HEK293 (cell line): Measurements from ENCODE around the gene ATP1A3.

ENCODE experiments used
- GFI1B ChIP-seq: fragments of 450-650 bp; formaldehyde crosslinking; IDR thresholded peaks from 2 replicates; pipeline ENCODE4 v1.5.1; 2016; ENCODE audit warnings: missing biosample characterization, missing genetic modification characterization
- GLIS1 ChIP-seq: fragments of 450-650 bp; formaldehyde crosslinking; IDR thresholded peaks from 2 replicates; pipeline ENCODE4 v1.5.1; 2016; ENCODE audit warnings: missing biosample characterization, missing genetic modification characterization
- KLF10 ChIP-seq: fragments of 450-650 bp; IDR thresholded peaks from 2 replicates; pipeline ENCODE4 v1.5.1; 2018; ENCODE audit warnings: missing biosample characterization, mild to moderate bottlenecking, missing genetic modification characterization
- KLF16 ChIP-seq: fragments of 450-650 bp; formaldehyde crosslinking; IDR thresholded peaks from 2 replicates; pipeline ENCODE4 v1.5.1; 2017; ENCODE audit warnings: missing biosample characterization, missing genetic modification characterization
- KLF8 ChIP-seq: fragments of 450-650 bp; formaldehyde crosslinking; IDR thresholded peaks from 2 replicates; pipeline ENCODE4 v1.5.1; 2016; ENCODE audit warnings: missing biosample characterization, missing genetic modification characterization
- PATZ1 ChIP-seq: fragments of 450-650 bp; formaldehyde crosslinking; IDR thresholded peaks from 2 replicates; pipeline ENCODE4 v1.5.1; 2016; ENCODE audit warnings: missing biosample characterization, missing genetic modification characterization
- SALL2 ChIP-seq: fragments of 450-650 bp; formaldehyde crosslinking; IDR thresholded peaks from 2 replicates; pipeline ENCODE4 v1.5.0; 2017; ENCODE audit warnings: missing biosample characterization, mild to moderate bottlenecking, missing genetic modification characterization, borderline replicate concordance
- SCRT1 ChIP-seq: fragments of 450-650 bp; formaldehyde crosslinking; IDR thresholded peaks from 2 replicates; pipeline ENCODE4 v1.5.1; 2016; ENCODE audit warnings: missing biosample characterization, missing genetic modification characterization, borderline replicate concordance
- SCRT2 ChIP-seq: fragments of 450-650 bp; formaldehyde crosslinking; IDR thresholded peaks from 2 replicates; pipeline ENCODE4 v1.5.1; 2016; ENCODE audit warnings: missing biosample characterization, missing genetic modification characterization
- ZBTB10 ChIP-seq: fragments of 450-650 bp; formaldehyde crosslinking; IDR thresholded peaks from 2 replicates; pipeline ENCODE4 v1.5.1; 2016; ENCODE audit warnings: missing biosample characterization, missing genetic modification characterization
- ZBTB48 ChIP-seq: fragments of 450-650 bp; formaldehyde crosslinking; IDR thresholded peaks from 2 replicates; pipeline ENCODE4 v1.5.1; 2016; ENCODE audit warnings: missing biosample characterization, missing genetic modification characterization
- ZNF112 ChIP-seq: fragments of 450-650 bp; formaldehyde crosslinking; IDR thresholded peaks from 2 replicates; pipeline ENCODE4 v1.5.0; 2017; ENCODE audit warnings: missing biosample characterization, missing genetic modification characterization
- ZNF146 ChIP-seq: fragments of 450-650 bp; formaldehyde crosslinking; IDR thresholded peaks from 2 replicates; pipeline ENCODE4 v1.5.1; 2016; ENCODE audit warnings: missing biosample characterization, missing genetic modification characterization
- ZNF18 ChIP-seq: fragments of 450-650 bp; formaldehyde crosslinking; IDR thresholded peaks from 2 replicates; pipeline ENCODE4 v1.5.1; 2016; ENCODE audit warnings: missing biosample characterization, missing genetic modification characterization
- ZNF274 ChIP-seq, 2 experiments: fragments of 200-500 bp in 1 of 2; fragments of 450-650 bp in 1 of 2; sonication (Bioruptor generic) in 1 of 2; formaldehyde crosslinking in 1 of 2; IDR thresholded peaks; 2 replicates each; pipeline versions ENCODE4 v1.5.1 to v1.6.1; 2014 to 2016; ENCODE audit warnings: borderline replicate concordance in 1 of 2, inconsistent platforms in 1 of 2, low read length in 1 of 2, missing biosample characterization in 1 of 2, missing genetic modification characterization in 1 of 2
- ZNF335 ChIP-seq: fragments of 450-650 bp; formaldehyde crosslinking; conservative IDR thresholded peaks from 2 replicates; pipeline ENCODE4 v1.5.1; 2016; ENCODE audit warnings: missing biosample characterization, missing genetic modification characterization
- ZNF341 ChIP-seq: fragments of 450-650 bp; formaldehyde crosslinking; IDR thresholded peaks from 2 replicates; pipeline ENCODE4; 2016; ENCODE audit warnings: low read depth, missing biosample characterization, missing genetic modification characterization
- ZNF404 ChIP-seq: fragments of 450-650 bp; formaldehyde crosslinking; IDR thresholded peaks from 2 replicates; pipeline ENCODE4 v1.5.1; 2017; ENCODE audit warnings: missing biosample characterization, missing genetic modification characterization
- ZNF416 ChIP-seq: fragments of 450-650 bp; formaldehyde crosslinking; IDR thresholded peaks from 2 replicates; pipeline ENCODE4 v1.5.1; 2016; ENCODE audit warnings: missing biosample characterization, missing genetic modification characterization
- ZNF48 ChIP-seq: fragments of 450-650 bp; formaldehyde crosslinking; IDR thresholded peaks from 2 replicates; pipeline ENCODE4 v1.5.1; 2016; ENCODE audit warnings: missing biosample characterization, missing genetic modification characterization
- ZNF518A ChIP-seq: fragments of 450-650 bp; formaldehyde crosslinking; conservative IDR thresholded peaks from 2 replicates; pipeline ENCODE4 v1.5.1; 2016; ENCODE audit warnings: low read depth, missing biosample characterization, missing genetic modification characterization
- ZNF549 ChIP-seq: fragments of 450-650 bp; IDR thresholded peaks from 2 replicates; pipeline ENCODE4 v1.5.1; 2018; ENCODE audit warnings: missing biosample characterization, missing genetic modification characterization, mild to moderate bottlenecking, inconsistent platforms, moderate library complexity
- ZNF596 ChIP-seq: fragments of 450-650 bp; IDR thresholded peaks from 2 replicates; pipeline ENCODE4 v1.5.0; 2018; ENCODE audit warnings: missing biosample characterization, mild to moderate bottlenecking, missing genetic modification characterization, moderate library complexity
- ZNF624 ChIP-seq: fragments of 450-650 bp; formaldehyde crosslinking; IDR thresholded peaks from 2 replicates; pipeline ENCODE4 v1.5.1; 2017; ENCODE audit warnings: missing biosample characterization, missing genetic modification characterization
- ZNF768 ChIP-seq: fragments of 450-650 bp; formaldehyde crosslinking; IDR thresholded peaks from 2 replicates; pipeline ENCODE4 v1.5.1; 2018; ENCODE audit warnings: missing biosample characterization, mild to moderate bottlenecking, missing genetic modification characterization
- ZNF777 ChIP-seq: fragments of 450-650 bp; formaldehyde crosslinking; IDR thresholded peaks from 2 replicates; pipeline ENCODE4 v1.5.1; 2017; ENCODE audit warnings: missing biosample characterization, missing genetic modification characterization, borderline replicate concordance
- ZNF837 ChIP-seq: fragments of 450-650 bp; formaldehyde crosslinking; IDR thresholded peaks from 2 replicates; pipeline ENCODE4 v1.5.1; 2016; ENCODE audit warnings: missing biosample characterization, missing genetic modification characterization

Gene ATP1A3

GRCh38 chr19:41935760-41936415, 58.1 kb downstream of the ATP1A3 start (continued):
- TF ChIP-seq SCRT1 (tag by site-specific recombination) (peak; percentile 29; the same call in 1 of the 2 replicates), KLF10 (tag by site-specific recombination) (no peak), ZNF48 (no peak), PATZ1 (peak; percentile 52; the same call in 1 of the 2 replicates), ZNF146 (no peak), GFI1B (tag by site-specific recombination) (no peak), ZNF416 (no peak), ZNF624 (no peak), ZNF777 (no peak), ZNF837 (no peak), SALL2 (tag by site-specific recombination) (no peak), ZNF404 (no peak), ZNF549 (no peak), ZBTB48 (tag by site-specific recombination) (no peak), ZNF274 (IDR thresholded peaks at IDR 0.05; ENCODE audit: low read length) (no peak), ZNF274 (tag by site-specific recombination; IDR thresholded peaks at IDR 0.05; ENCODE audit: borderline replicate concordance) (no peak), ZNF596 (tag by site-specific recombination) (no peak), GLIS1 (tag by site-specific recombination) (peak; percentile 73), ZNF518A (tag by site-specific recombination) (no peak), KLF8 (tag by site-specific recombination) (0 out of 2 replicates have a peak, but pooled peaks have one; percentile 11), ZNF335 (tag by site-specific recombination) (no peak), ZBTB10 (0 out of 2 replicates have a peak, but pooled peaks have one; percentile 55), ZNF112 (tag by site-specific recombination) (no peak), ZNF18 (tag by site-specific recombination) (no peak), SCRT2 (peak; percentile 91), ZNF768 (no peak), KLF16 (0 out of 2 replicates have a peak, but pooled peaks have one; percentile 12), ZNF341 (no peak)
